ENCODE measurements around the gene C4orf50.

DNA sequence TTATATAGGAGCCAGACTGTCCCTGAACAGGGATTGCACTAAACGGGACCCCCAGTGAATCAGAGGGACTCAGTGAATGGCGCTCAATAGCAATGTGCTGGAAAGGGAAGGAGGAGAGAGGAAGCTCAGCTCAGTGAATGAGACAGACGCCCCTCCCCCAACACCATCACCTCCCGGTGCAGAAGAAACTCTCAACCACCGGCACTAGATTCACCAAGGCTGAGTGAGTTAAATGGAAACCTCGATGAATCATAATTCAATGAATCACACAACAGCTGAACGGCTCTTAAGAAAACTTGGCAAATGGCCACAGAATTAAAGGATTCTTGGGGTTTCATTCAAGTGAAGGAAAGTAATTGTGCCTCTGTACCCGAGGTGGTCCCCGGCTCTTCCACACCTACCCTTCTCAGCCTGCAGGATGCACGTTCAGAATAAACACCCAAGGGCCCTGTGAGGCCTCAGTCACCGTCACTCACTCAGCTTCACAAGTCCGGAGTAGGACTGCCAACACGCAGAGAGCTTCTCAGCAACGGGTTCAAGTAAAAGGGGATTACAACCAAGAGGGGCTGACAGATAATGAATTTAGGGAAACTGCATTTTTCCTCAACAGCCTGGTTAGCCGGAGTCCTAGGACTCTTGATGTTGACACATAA, 154.6 kb downstream of the C4orf50 start:
- TF ChIP-seq, protein P1, sequence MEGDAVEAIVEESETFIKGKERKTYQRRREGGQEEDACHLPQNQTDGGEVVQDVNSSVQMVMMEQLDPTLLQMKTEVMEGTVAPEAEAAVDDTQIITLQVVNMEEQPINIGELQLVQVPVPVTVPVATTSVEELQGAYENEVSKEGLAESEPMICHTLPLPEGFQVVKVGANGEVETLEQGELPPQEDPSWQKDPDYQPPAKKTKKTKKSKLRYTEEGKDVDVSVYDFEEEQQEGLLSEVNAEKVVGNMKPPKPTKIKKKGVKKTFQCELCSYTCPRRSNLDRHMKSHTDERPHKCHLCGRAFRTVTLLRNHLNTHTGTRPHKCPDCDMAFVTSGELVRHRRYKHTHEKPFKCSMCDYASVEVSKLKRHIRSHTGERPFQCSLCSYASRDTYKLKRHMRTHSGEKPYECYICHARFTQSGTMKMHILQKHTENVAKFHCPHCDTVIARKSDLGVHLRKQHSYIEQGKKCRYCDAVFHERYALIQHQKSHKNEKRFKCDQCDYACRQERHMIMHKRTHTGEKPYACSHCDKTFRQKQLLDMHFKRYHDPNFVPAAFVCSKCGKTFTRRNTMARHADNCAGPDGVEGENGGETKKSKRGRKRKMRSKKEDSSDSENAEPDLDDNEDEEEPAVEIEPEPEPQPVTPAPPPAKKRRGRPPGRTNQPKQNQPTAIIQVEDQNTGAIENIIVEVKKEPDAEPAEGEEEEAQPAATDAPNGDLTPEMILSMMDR (IDR thresholded peaks at IDR 0.05; ENCODE audit: insufficient read depth, low read depth, low read length) = no peak
- TF ChIP-seq EZH2 (IDR thresholded peaks at IDR 0.05; ENCODE audit: insufficient read depth, low read length) = no peak

Measured in astrocyte (in vitro differentiated cells and primary cell).